ENCODE results near the gene PAX7. TPM values are rescaled to one million over a fixed set of nuclear protein-coding genes. Genes with fewer than 3 reads are reported as not detected.
A peak's percentile ranks its signal among the peaks of the same experiment; 100 is the strongest.

The PAX7 gene
- total RNA-seq, 1 experiment from 2014 or later, result not detected

DNA sequence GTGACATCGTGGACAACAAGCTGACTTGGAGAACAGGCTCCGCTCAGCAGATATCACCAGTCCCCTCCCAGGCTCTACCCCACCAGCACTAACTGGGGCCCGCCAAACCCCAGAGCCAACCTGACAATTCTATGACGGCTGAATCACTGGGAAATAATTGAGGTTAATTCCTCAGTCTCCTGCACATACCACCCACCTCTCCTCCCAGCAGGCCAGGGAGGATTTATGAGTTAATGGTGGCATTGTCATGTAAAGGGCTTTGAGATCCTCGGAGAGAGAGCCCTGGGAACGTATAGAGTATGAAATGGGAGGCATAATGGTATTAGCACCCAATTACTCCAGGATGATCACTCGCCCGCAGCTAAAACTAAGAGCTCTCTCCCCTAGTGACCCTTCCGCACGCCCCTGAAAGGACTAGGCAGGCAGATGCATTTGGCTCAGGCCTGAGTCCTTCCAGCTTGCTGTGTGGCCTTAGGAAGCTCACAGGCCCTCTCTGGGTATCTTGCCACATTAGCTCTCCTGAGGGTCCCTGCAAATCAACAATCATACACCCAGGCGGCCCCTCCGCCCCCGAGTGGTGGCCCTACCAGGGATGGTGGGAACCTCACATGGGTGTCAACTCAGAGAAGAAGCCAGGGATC lies 27.3 kb upstream of the PAX7 start:
- POLR2A ChIA-PET, result interaction anchor here (0.7 kb wide), 1 partner anchor 59 kb away, joined by 3 read pairs; no protein-coding TSS in a partner anchor
- TF ChIP-seq, protein P1, sequence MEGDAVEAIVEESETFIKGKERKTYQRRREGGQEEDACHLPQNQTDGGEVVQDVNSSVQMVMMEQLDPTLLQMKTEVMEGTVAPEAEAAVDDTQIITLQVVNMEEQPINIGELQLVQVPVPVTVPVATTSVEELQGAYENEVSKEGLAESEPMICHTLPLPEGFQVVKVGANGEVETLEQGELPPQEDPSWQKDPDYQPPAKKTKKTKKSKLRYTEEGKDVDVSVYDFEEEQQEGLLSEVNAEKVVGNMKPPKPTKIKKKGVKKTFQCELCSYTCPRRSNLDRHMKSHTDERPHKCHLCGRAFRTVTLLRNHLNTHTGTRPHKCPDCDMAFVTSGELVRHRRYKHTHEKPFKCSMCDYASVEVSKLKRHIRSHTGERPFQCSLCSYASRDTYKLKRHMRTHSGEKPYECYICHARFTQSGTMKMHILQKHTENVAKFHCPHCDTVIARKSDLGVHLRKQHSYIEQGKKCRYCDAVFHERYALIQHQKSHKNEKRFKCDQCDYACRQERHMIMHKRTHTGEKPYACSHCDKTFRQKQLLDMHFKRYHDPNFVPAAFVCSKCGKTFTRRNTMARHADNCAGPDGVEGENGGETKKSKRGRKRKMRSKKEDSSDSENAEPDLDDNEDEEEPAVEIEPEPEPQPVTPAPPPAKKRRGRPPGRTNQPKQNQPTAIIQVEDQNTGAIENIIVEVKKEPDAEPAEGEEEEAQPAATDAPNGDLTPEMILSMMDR (IDR thresholded peaks at IDR 0.05; ENCODE audit: unreplicated experiment), result no peak
- intact Hi-C loops (cut with micrococcal nuclease), result no loop called here
- Mint-ChIP-seq H3K9me3 (ENCODE audit: unreplicated experiment) (no peaks in the 10 kb centered on the region), H3K36me3 (ENCODE audit: insufficient read depth, unreplicated experiment) (no peaks in the 10 kb centered on the region), H3K27ac (ENCODE audit: low read depth, unreplicated experiment) (no peak overlapping the region), H3K4me3 (ENCODE audit: unreplicated experiment) (no peak overlapping the region), H3K4me1 (ENCODE audit: insufficient read depth, unreplicated experiment) (no peaks in the 10 kb centered on the region), H3K27me3 (ENCODE audit: insufficient read depth, unreplicated experiment) (no peaks in the 10 kb centered on the region)
- CTCF ChIA-PET, result interaction anchor here (0.6 to 1.9 kb wide), 3 partner anchors 78 to 1097 kb away, joined by 3 to 17 read pairs (median 4); no protein-coding TSS in a partner anchor
- BruUV-seq (replicated peaks), result no TSS peak
- DNase-seq (ENCODE audit: unreplicated experiment), result no peak

DNA sequence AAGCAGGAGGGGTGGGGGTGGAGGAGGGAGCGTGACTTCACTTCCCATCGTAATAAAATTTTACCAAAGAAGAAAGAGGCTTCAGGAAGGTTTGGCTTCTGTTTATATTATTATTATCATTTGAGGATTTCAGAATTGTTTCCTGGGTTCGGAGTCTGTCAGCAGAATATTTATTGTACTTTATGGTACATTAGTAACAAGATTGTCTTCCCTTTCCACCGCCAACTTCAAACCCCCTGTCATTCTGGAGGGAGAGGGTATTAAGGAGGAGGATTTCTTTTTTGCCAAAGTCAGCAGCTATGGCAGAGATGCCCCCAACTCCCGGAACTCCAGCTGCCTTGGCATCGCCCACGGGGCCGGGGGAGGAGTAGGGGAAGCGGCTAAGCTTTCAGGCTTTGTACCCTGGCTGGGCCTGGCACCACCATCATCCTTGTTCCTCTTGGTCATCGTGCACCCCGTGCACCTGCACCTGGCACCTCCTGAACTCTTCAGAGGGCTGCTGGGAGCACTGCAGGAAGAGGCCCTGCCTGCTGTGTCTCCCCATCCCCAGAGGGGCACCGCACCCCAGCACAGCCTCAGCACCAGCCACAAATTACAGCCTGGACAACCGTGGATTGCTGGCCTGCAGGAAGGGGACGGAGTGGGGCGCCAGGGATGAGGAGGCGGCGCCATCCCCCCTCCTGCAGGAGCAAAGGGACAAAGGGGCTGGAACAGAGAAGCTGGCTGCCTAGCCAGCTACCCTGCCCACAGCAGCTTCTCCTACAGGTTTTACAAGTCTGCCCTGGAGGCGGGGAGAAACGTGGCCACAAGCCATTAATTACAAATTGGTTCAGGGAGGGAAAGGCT lies 24.0 kb upstream of the PAX7 start:
- Mint-ChIP-seq H3K4me3 (ENCODE audit: unreplicated experiment) (no peak overlapping the region), H3K36me3 (ENCODE audit: insufficient read depth, unreplicated experiment) (no peaks in the 10 kb centered on the region), H3K4me1 (ENCODE audit: insufficient read depth, unreplicated experiment) (no peaks in the 10 kb centered on the region), H3K27ac (ENCODE audit: low read depth, unreplicated experiment) (no peak overlapping the region), H3K9me3 (ENCODE audit: unreplicated experiment) (no peaks in the 10 kb centered on the region), H3K27me3 (ENCODE audit: insufficient read depth, unreplicated experiment) (no peaks in the 10 kb centered on the region)
- intact Hi-C loops (cut with micrococcal nuclease), result no loop called here
- DNase-seq (ENCODE audit: unreplicated experiment), result no peak
- BruUV-seq (replicated peaks), result no TSS peak
- POLR2A ChIA-PET, result interaction anchor here (0.6 kb wide), 1 partner anchor 729 kb away, joined by 3 read pairs; no protein-coding TSS in a partner anchor
- CTCF ChIA-PET, result interaction anchor here (0.6 to 2.7 kb wide), 3 partner anchors 10 to 973 kb away, joined by 3 to 13 read pairs (median 4); no protein-coding TSS in a partner anchor
- TF ChIP-seq, protein P1 (IDR thresholded peaks at IDR 0.05; ENCODE audit: unreplicated experiment), result no peak

DNA sequence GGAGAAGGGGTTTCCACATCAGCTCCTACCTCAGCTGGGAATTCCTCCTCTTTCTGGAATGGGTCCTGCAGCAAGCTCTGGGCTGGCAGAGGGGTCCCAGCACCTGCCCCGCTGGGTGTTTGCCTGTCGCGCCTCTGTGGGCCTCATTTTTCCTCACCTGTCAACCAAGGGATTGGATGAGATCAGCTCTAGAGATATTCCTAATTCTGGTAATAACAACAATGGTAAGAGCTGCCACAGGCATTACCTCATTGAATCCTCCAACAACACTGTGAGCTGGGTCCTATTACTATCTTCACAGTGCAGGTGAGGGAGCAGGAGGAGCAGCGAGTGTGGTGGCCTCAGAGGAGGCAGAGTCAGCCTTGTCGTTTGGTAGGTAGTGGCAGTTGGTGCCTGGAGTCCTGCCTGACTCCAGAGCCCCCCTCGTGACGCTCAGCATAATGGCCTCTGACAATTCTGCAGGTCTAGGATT lies 23.3 kb upstream of the PAX7 start:
- TF ChIP-seq, protein P1 (IDR thresholded peaks at IDR 0.05; ENCODE audit: unreplicated experiment), result no peak
- CTCF ChIA-PET, result interaction anchor here (1.3 to 2.7 kb wide), 2 partner anchors 11 to 24 kb away, joined by 4 to 13 read pairs; no protein-coding TSS in a partner anchor

GRCh38 chr1:18608534-18608933 lies 22.1 kb upstream of the PAX7 start:
- Mint-ChIP-seq H3K27me3 (ENCODE audit: insufficient read depth, unreplicated experiment) (no peaks in the 10 kb centered on the region), H3K27ac (ENCODE audit: low read depth, unreplicated experiment) (no peak overlapping the region), H3K9me3 (ENCODE audit: unreplicated experiment) (no peaks in the 10 kb centered on the region), H3K4me3 (ENCODE audit: unreplicated experiment) (no peak overlapping the region), H3K4me1 (ENCODE audit: insufficient read depth, unreplicated experiment) (no peaks in the 10 kb centered on the region), H3K36me3 (ENCODE audit: insufficient read depth, unreplicated experiment) (no peaks in the 10 kb centered on the region)
- TF ChIP-seq, protein P1 (IDR thresholded peaks at IDR 0.05; ENCODE audit: unreplicated experiment), result no peak
- intact Hi-C loops (cut with micrococcal nuclease), result no loop called here
- DNase-seq (ENCODE audit: unreplicated experiment), result peak; percentile 15
- ChIA-PET POLR2A (interaction anchor here (0.9 kb wide), 1 partner anchor 10 kb away, joined by 4 read pairs; no protein-coding TSS in a partner anchor), CTCF (interaction anchor here (1.7 to 2.7 kb wide), 2 partner anchors 12 to 73 kb away, joined by 6 to 13 read pairs; no protein-coding TSS in a partner anchor)
- no TSS peak for BruUV-seq (replicated peaks)

More for the DNA sequence above, 23.3 kb upstream of the PAX7 start:
- no peak for DNase-seq (ENCODE audit: unreplicated experiment)
- no peaks in the 10 kb centered on the region for H3K9me3 Mint-ChIP-seq (ENCODE audit: unreplicated experiment)
- H3K4me3 Mint-ChIP-seq (ENCODE audit: unreplicated experiment), result no peak overlapping the region
- no TSS peak for BruUV-seq (replicated peaks)
- intact Hi-C loops (cut with micrococcal nuclease), result no loop called here
- no peak overlapping the region for H3K27ac Mint-ChIP-seq (ENCODE audit: low read depth, unreplicated experiment)
- no peaks in the 10 kb centered on the region for H3K36me3 Mint-ChIP-seq (ENCODE audit: insufficient read depth, unreplicated experiment)
- H3K27me3 Mint-ChIP-seq (ENCODE audit: insufficient read depth, unreplicated experiment), result no peaks in the 10 kb centered on the region
- POLR2A ChIA-PET, result interaction anchor here (0.5 to 0.6 kb wide), 2 partner anchors 8 to 730 kb away, joined by 3 read pairs; no protein-coding TSS in a partner anchor
- H3K4me1 Mint-ChIP-seq (ENCODE audit: insufficient read depth, unreplicated experiment), result no peaks in the 10 kb centered on the region

Data from MCF 10A (cell line).